Stimulated activated CD8-positive, alpha-beta memory T cell treated with anti-CD3 and anti-CD28 coated beads, Interleukin-7, amount 100 ng/mL, for 4 hours (primary cell): Measurements from ENCODE around the gene CETN1.

Experiments
- DNase-seq, 2 donors: peaks; one replicate each; pipeline ENCODE4 v3.0.0-alpha.2; 2020; ENCODE audit warnings: low read depth in 2 of 2

Gene CETN1

GRCh38 chr18:580154-580553 lies at the start of gene CETN1:
CETN1 (plus strand) TSS chr18:580380; CDS start chr18:580409, 29 bp downstream.
- no peak for DNase-seq

GRCh38 chr18:532018-532417 lies 48.2 kb upstream of the CETN1 start:
- no peak for DNase-seq

GRCh38 chr18:532632-533031 lies 47.5 kb upstream of the CETN1 start:
- DNase-seq: no peak

- no peak for DNase-seq
These were observed 46.1 kb upstream of the CETN1 start for GRCh38 chr18:533995-534601.

- DNase-seq: no peak
These were observed 36.6 kb upstream of the CETN1 start for GRCh38 chr18:543447-544078.

- DNase-seq: no peak
These were observed 30.2 kb upstream of the CETN1 start for GRCh38 chr18:549967-550366.

- no peak for DNase-seq
These were observed 28.6 kb upstream of the CETN1 start for GRCh38 chr18:551404-552061.

GRCh38 chr18:555705-556457 lies 24.3 kb upstream of the CETN1 start:
- DNase-seq: no peak

GRCh38 chr18:564708-565561 lies 15.2 kb upstream of the CETN1 start:
- DNase-seq: no peak

GRCh38 chr18:565562-566061 lies 14.6 kb upstream of the CETN1 start:
- no peak for DNase-seq

- no peak for DNase-seq
These were observed 13.1 kb upstream of the CETN1 start for GRCh38 chr18:567122-567521.

GRCh38 chr18:568731-569130 lies 11.4 kb upstream of the CETN1 start:
- no peak for DNase-seq

- DNase-seq: no peak
These were observed 9.9 kb upstream of the CETN1 start for GRCh38 chr18:570256-570655.

GRCh38 chr18:570697-571096 lies 9.5 kb upstream of the CETN1 start:
- no peak for DNase-seq

- no peak for DNase-seq
These were observed 7.9 kb upstream of the CETN1 start for GRCh38 chr18:572091-572830.

GRCh38 chr18:572831-573289 lies 7.3 kb upstream of the CETN1 start:
- DNase-seq: no peak

GRCh38 chr18:573385-573784 lies 6.8 kb upstream of the CETN1 start:
- DNase-seq: no peak

GRCh38 chr18:574149-574860 lies 5.9 kb upstream of the CETN1 start:
- DNase-seq: no peak

GRCh38 chr18:574865-575645 lies 5.1 kb upstream of the CETN1 start:
- no peak for DNase-seq
